MCF 10A (cell line): Measurements from ENCODE around the gene UBXN2A. TPM values are rescaled to one million over a fixed set of nuclear protein-coding genes. Genes with fewer than 3 reads are reported as not detected.

Source experiments
- BruUV-seq: library from RNA; stranded (reverse); fragments of 400-500 nt; replicated peaks from 2 replicates; lab custom pipeline; 2021; lab: Mats Ljungman, UMichigan
- CTCF ChIA-PET: fragments of 300-600 bp; sonication (Branson Sonifier 250); formaldehyde crosslinking; extraction: SDS; loops from one replicate; lab custom pipeline; 2021; ENCODE audit warnings: antibody characterized with exemption, inconsistent platforms; lab: Yijun Ruan, JAX
- POLR2A ChIA-PET: fragments of 300-600, 350-650 bp; sonication (Branson Sonifier 250); formaldehyde crosslinking; extraction: SDS; loops from one replicate; lab custom pipeline; 2020; ENCODE audit warnings: antibody characterized with exemption, inconsistent platforms; lab: Yijun Ruan, JAX
- DNase-seq: peaks from one replicate; pipeline ENCODE4 v3.0.0-alpha.2; 2018; ENCODE audit not compliant: unreplicated experiment
- H3K27ac Mint-ChIP-seq: one replicate; pipeline ENCODE4 v1.8.0; 2022; ENCODE audit warnings: mild to moderate bottlenecking, low read depth, mixed read lengths; ENCODE audit not compliant: unreplicated experiment
- H3K27me3 Mint-ChIP-seq: one replicate; pipeline ENCODE4 v1.8.0; 2022; ENCODE audit warnings: mixed read lengths; ENCODE audit not compliant: insufficient read depth, unreplicated experiment
- H3K36me3 Mint-ChIP-seq: one replicate; pipeline ENCODE4 v1.8.0; 2022; ENCODE audit warnings: mild to moderate bottlenecking, moderate library complexity, mixed read lengths; ENCODE audit not compliant: insufficient read depth, unreplicated experiment
- H3K4me1 Mint-ChIP-seq: one replicate; pipeline ENCODE4 v1.8.0; 2022; ENCODE audit warnings: mixed read lengths; ENCODE audit not compliant: insufficient read depth, unreplicated experiment
- H3K4me3 Mint-ChIP-seq: one replicate; pipeline ENCODE4 v1.8.0; 2022; ENCODE audit warnings: mild to moderate bottlenecking, moderate library complexity, mixed read lengths; ENCODE audit not compliant: unreplicated experiment
- H3K9me3 Mint-ChIP-seq: one replicate; pipeline ENCODE4 v1.8.0; 2022; ENCODE audit warnings: mixed read lengths; ENCODE audit not compliant: unreplicated experiment
- CTCF ChIP-seq: fragments of 200-600 bp; IDR thresholded peaks from one replicate; pipeline ENCODE4 v1.8.0; 2022; ENCODE audit warnings: antibody characterized with exemption, mild to moderate bottlenecking; ENCODE audit not compliant: unreplicated experiment
- intact Hi-C: fragments of 100-400 bp; cut with micrococcal nuclease; formaldehyde crosslinking; loops from 2 replicates; pipeline ENCODE4 v1.14.1; 2022
- total RNA-seq: library from RNA; stranded (reverse); gene quantifications from 2 replicates; pipeline ENCODE4 v1.2.3, GENCODE V29; 2022

UBXN2A gene
- total RNA-seq, 1 experiment from 2014 or later = 13.0 TPM

- Mint-ChIP-seq H3K27ac (no peak overlapping the region), H3K4me3 (peak overlapping the region; percentile 97), H3K36me3 (peaks cover 12% of the 10 kb centered on the region), H3K4me1 (peaks cover 24% of the 10 kb centered on the region), H3K9me3 (no peaks in the 10 kb centered on the region), H3K27me3 (no peaks in the 10 kb centered on the region)
- BruUV-seq = no TSS peak
- no peak for DNase-seq
- intact Hi-C loops = no loop called here
- TF ChIP-seq CTCF = no peak
- ChIA-PET CTCF (interaction anchor here (0.9 kb wide), 1 partner anchor 105 kb away, joined by 4 read pairs; the partner anchor contains the start of gene UBXN2A), POLR2A (interaction anchor here (1.6 to 2.9 kb wide), 4 partner anchors 20 to 119 kb away, joined by 15 to 44 read pairs (median 18); partner anchors contain the start of genes ATAD2B, SF3B6 and TP53I3)
Observed at GRCh38 chr2:24045511-24046508, 105.5 kb downstream of the UBXN2A start.

GRCh38 chr2:24046599-24046929, 106.3 kb downstream of the UBXN2A start:
- intact Hi-C loops = no loop called here
- no peak for TF ChIP-seq CTCF
- H3K4me3 Mint-ChIP-seq = peak overlapping the region; percentile 97
- no peaks in the 10 kb centered on the region for H3K27me3 Mint-ChIP-seq
- CTCF ChIA-PET = interaction anchor here (1.4 to 1.7 kb wide), 3 partner anchors 11 to 37 kb away, joined by 6 to 10 read pairs (median 6); partner anchors contain the start of gene TP53I3
- POLR2A ChIA-PET = interaction anchor here (1.2 to 2.9 kb wide), 10 partner anchors 11 to 121 kb away, joined by 3 to 44 read pairs (median 10); partner anchors contain the start of genes ATAD2B, SF3B6, TP53I3 and UBXN2A
- no peak overlapping the region for H3K27ac Mint-ChIP-seq
- no peak for DNase-seq
- H3K36me3 Mint-ChIP-seq = peaks cover 12% of the 10 kb centered on the region
- BruUV-seq = no TSS peak
- no peaks in the 10 kb centered on the region for H3K9me3 Mint-ChIP-seq
- H3K4me1 Mint-ChIP-seq = peaks cover 24% of the 10 kb centered on the region

DNA sequence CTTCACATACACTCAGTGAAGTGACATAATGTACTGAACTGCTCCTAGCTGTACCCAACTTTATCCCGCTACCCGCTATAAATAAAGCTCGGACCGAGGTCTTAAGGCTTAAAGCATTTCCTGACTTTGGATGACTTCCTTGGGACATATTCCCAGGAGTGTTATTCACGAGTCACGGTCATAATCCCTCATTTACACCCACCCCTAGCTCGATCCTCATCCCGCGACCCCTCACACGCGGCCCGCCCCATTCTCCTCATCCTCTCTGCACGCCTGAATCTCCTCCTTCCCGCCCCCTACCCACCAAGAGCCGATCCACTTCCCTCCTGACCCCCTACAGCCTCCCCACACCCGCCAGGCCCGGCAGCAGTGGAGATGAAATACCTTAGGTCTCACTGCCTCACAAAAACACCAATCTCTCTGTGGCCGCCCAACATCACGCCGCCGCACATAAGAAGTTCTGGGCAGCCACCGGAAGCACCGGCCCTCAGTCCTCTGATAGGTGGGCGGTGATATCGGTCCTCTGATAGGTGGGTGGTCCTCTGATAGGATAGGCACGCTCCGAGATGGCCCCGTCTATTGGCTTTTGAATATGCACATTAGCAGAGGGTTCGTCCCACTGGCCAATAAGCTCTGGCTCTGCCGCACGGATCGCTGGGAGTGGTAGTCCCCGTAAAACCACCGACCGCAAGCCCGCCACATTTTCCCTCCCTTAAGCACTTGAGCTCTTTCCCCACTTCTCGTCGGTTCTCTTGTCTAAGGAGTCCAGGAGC, 106.9 kb downstream of the UBXN2A start, which contains the start of gene WDCP:
TSS of gene WDCP (minus strand) at position 462 of the 773 bp plus-strand sequence. CDS start 7,897 bp downstream, outside the sequence.
- peak; percentile 99 for DNase-seq
- ChIA-PET CTCF (interaction anchor here (0.6 to 1.7 kb wide), 6 partner anchors 12 to 121 kb away, joined by 3 to 10 read pairs (median 5); partner anchors contain the start of genes ATAD2B and TP53I3), POLR2A (interaction anchor here (0.6 to 2.9 kb wide), 17 partner anchors 9 to 313 kb away, joined by 3 to 44 read pairs (median 4); partner anchors contain the start of genes ATAD2B, ITSN2, SF3B6 and TP53I3)
- H3K36me3 Mint-ChIP-seq = peaks cover 12% of the 10 kb centered on the region
- H3K27ac Mint-ChIP-seq = peak within 1 kb of the TSS; percentile 83
- TF ChIP-seq CTCF = no peak
- H3K27me3 Mint-ChIP-seq = no peaks in the 10 kb centered on the region
- no TSS peak for BruUV-seq
- peak within 1 kb of the TSS; percentile 97 for H3K4me3 Mint-ChIP-seq
- no peaks in the 10 kb centered on the region for H3K9me3 Mint-ChIP-seq
- intact Hi-C loops = loop anchor here (1.0 kb wide), 1 partner anchor 32 kb away; no protein-coding TSS in a partner anchor
- peaks cover 24% of the 10 kb centered on the region for H3K4me1 Mint-ChIP-seq
